H1 (cell line): ENCODE measurements around the gene PFN4. TPM values are rescaled to one million over a fixed set of nuclear protein-coding genes. Genes with fewer than 3 reads are reported as not detected.
A peak's percentile ranks its signal among the peaks of the same experiment; 100 is the strongest.

ENCODE experiments used
- ASH2L ChIP-seq: fragments of 200-600, 300-600 bp; sonication (generic); IDR thresholded peaks from one replicate; pipeline ENCODE4 v1.7.1; 2017; ENCODE audit warnings: low read length
- ATF2 ChIP-seq: IDR thresholded peaks from 2 replicates; pipeline ENCODE4 v1.6.1; 2012; ENCODE audit warnings: low read length, inconsistent platforms
- CBX5 ChIP-seq: fragments of 300-800, 300-1000 bp; sonication (generic); IDR thresholded peaks from 2 replicates; pipeline ENCODE4 v1.7.1; 2016; ENCODE audit warnings: antibody characterized with exemption, low read length, low read depth
- CHD2 ChIP-seq: IDR thresholded peaks from 2 replicates; pipeline ENCODE4 v1.6.1; 2012; ENCODE audit warnings: low read length, improper control_type of control experiment
- CREB1 ChIP-seq: IDR thresholded peaks from 2 replicates; pipeline ENCODE4 v1.6.1; 2012; ENCODE audit warnings: inconsistent platforms
- CTCF ChIP-seq, 3 experiments: IDR thresholded peaks; 1 replicate in 2 of 3; 2 replicates in 1 of 3; pipeline versions ENCODE4 v1.5.1 to v1.6.1; 2011; ENCODE audit warnings: low read length in 3 of 3, mild to moderate bottlenecking in 3 of 3, inconsistent platforms in 2 of 3, low read depth in 1 of 3, moderate library complexity in 1 of 3; ENCODE audit not compliant: insufficient read depth in 1 of 3; ENCODE audit errors: control extremely low read depth in 1 of 3
- EZH2 ChIP-seq: fragments of 200-600 bp; sonication (generic); IDR thresholded peaks from 2 replicates; pipeline ENCODE4 v1.7.1; 2012; ENCODE audit warnings: low read depth, mild to moderate bottlenecking, moderate library complexity, low read length, inconsistent platforms; ENCODE audit not compliant: severe bottlenecking
- HDAC2 ChIP-seq, 2 experiments: fragments of 300-600 bp in 1 of 2; sonication (generic) in 1 of 2; IDR thresholded peaks; 2 replicates each; pipeline ENCODE4 v1.6.1; 2011 to 2012; ENCODE audit warnings: low read depth in 2 of 2, low read length in 2 of 2, mild to moderate bottlenecking in 2 of 2, moderate library complexity in 2 of 2, borderline replicate concordance in 1 of 2, inconsistent platforms in 1 of 2
- MAX ChIP-seq: IDR thresholded peaks from 2 replicates; pipeline ENCODE4 v1.6.1; 2012; ENCODE audit warnings: inconsistent platforms
- NRF1 ChIP-seq: IDR thresholded peaks from 2 replicates; pipeline ENCODE4 v1.6.1; 2011; ENCODE audit warnings: mild to moderate bottlenecking, low read depth, low read length, improper control_type of control experiment
- PHF8 ChIP-seq: fragments of 200-600 bp; sonication (generic); conservative IDR thresholded peaks from 2 replicates; pipeline ENCODE4 v1.7.1; 2012; ENCODE audit warnings: low read depth, mild to moderate bottlenecking, inconsistent platforms, low read length, moderate library complexity
- POLR2AphosphoS5 ChIP-seq: IDR thresholded peaks from 2 replicates; pipeline ENCODE4 v1.6.1; 2011; ENCODE audit warnings: low read depth, low read length
- RAD21 ChIP-seq, 2 experiments: IDR thresholded peaks in 1 of 2; conservative IDR thresholded peaks in 1 of 2; 2 replicates each; pipeline ENCODE4 v1.6.1; 2011; ENCODE audit warnings: low read depth in 2 of 2, low read length in 2 of 2, improper control_type of control experiment in 1 of 2, inconsistent platforms in 1 of 2, mild to moderate bottlenecking in 1 of 2, moderate library complexity in 1 of 2
- RFX5 ChIP-seq: IDR thresholded peaks from 2 replicates; pipeline ENCODE4 v1.6.1; 2011; ENCODE audit warnings: low read depth, low read length, improper control_type of control experiment, borderline replicate concordance
- RXRA ChIP-seq: IDR thresholded peaks from 2 replicates; pipeline ENCODE4 v1.6.1; 2011; ENCODE audit warnings: low read depth, mild to moderate bottlenecking, low read length, moderate library complexity; ENCODE audit not compliant: insufficient read depth
- SP1 ChIP-seq: IDR thresholded peaks from 2 replicates; pipeline ENCODE4 v1.6.1; 2011; ENCODE audit warnings: low read depth, low read length
- SP2 ChIP-seq: IDR thresholded peaks from 2 replicates; pipeline ENCODE4 v1.6.1; 2012; ENCODE audit warnings: mild to moderate bottlenecking, low read length, inconsistent platforms
- TAF1 ChIP-seq: IDR thresholded peaks from 2 replicates; pipeline ENCODE4 v1.6.1; 2011; ENCODE audit warnings: mild to moderate bottlenecking, low read depth, low read length
- polyA plus RNA-seq, 7 experiments: library from polyadenylated mRNA; depleted of rRNA in 3 of 7; stranded (reverse) in 5 of 7; unstranded in 2 of 7; fragments of >200 nt in 5 of 7; fragments of 200-250 nt in 2 of 7; gene quantifications; 1 replicate in 5 of 7; 2 replicates in 1 of 7; 4 replicates in 1 of 7; pipeline versions ENCODE4 v1.2.1 to v1.2.3, GENCODE V29; 2011 to 2013; ENCODE audit warnings: missing spikeins in 2 of 7, mixed read lengths in 2 of 7
- total RNA-seq: library from RNA; stranded (reverse); fragmentation: NEBNext Ultra II Directional; extraction: Animal tissue kit (Norgen Biotek cat#: 25700); gene quantifications from 2 replicates; pipeline ENCODE4 v1.2.1, GENCODE V29; 2021

Gene PFN4
- total and polyA plus RNA-seq, 2 of the 8 experiments (the other 6 are each of a cell fraction or from before 2014, with no cell fraction given), result not detected

- peak in 1 of 3 experiments; percentile 3; a peak in 1 of 4 replicates for TF ChIP-seq CTCF (IDR thresholded peaks at IDR 0.05; ENCODE audit: control extremely low read depth in 1 of 3, insufficient read depth in 1 of 3, low read depth in 1 of 3, low read length in 3 of 3)
- peak; percentile 22; the same call in 1 of the 2 replicates for TF ChIP-seq SP1
- no peak for TF ChIP-seq ATF2
- peak; percentile 74 for TF ChIP-seq POLR2AphosphoS5
- no peak for TF ChIP-seq CBX5
- no peak for TF ChIP-seq EZH2
- TF ChIP-seq ASH2L, result no peak
- no peak for TF ChIP-seq RXRA
- TF ChIP-seq RAD21 (IDR thresholded peaks at IDR 0.05 in 1 of 2, conservative IDR thresholded peaks at IDR 0.05 in 1 of 2; ENCODE audit: low read depth in 2 of 2, low read length in 2 of 2), result no peak
- TF ChIP-seq TAF1, result peak; percentile 75
- TF ChIP-seq HDAC2 (IDR thresholded peaks at IDR 0.05; ENCODE audit: borderline replicate concordance in 1 of 2, low read depth in 2 of 2, low read length in 2 of 2), result peak in 1 of 2 experiments; percentile 63; a peak in 1 of 4 replicates
- TF ChIP-seq RFX5, result no peak
- 0 out of 2 replicates have a peak, but pooled peaks have one; percentile 26 for TF ChIP-seq CREB1
- peak; percentile 25; the same call in 1 of the 2 replicates for TF ChIP-seq CHD2
- TF ChIP-seq MAX, result peak; percentile 34
- TF ChIP-seq SP2, result no peak
- no peak for TF ChIP-seq NRF1
- TF ChIP-seq PHF8, result no peak; the same call in 1 of the 2 replicates
These were observed 39.4 kb downstream of the PFN4 start (continued) for GRCh38 chr2:24083567-24084385.
